Globus pallidus (tissue), 1 donor: ENCODE results near the gene HOXB9.
A peak's percentile ranks its signal among the peaks of the same experiment; 100 is the strongest.

Experiments used
- DNase-seq: peaks from one replicate; pipeline ENCODE4 v3.0.0-alpha.2; 2015; ENCODE audit warnings: low spot score

The HOXB9 gene

GRCh38 chr17:48583708-48584222 lies 42.4 kb downstream of the HOXB9 start:
- no peak for DNase-seq

- DNase-seq: no peak
Observed at GRCh38 chr17:48582750-48583069, 43.4 kb downstream of the HOXB9 start.

GRCh38 chr17:48579760-48580554 lies 46.2 kb downstream of the HOXB9 start:
- DNase-seq: no peak

GRCh38 chr17:48579471-48579759 lies 46.7 kb downstream of the HOXB9 start:
- DNase-seq: no peak

- DNase-seq: no peak
Observed at GRCh38 chr17:48578616-48579470, 47.3 kb downstream of the HOXB9 start.

- peak; percentile 22 for DNase-seq
Observed at GRCh38 chr17:48577946-48578615, 48.1 kb downstream of the HOXB9 start, which contains the start of gene HOXB4. TSS of gene HOXB4 (minus strand) at chr17:48578350. CDS start at chr17:48578319, 31 bp downstream.

GRCh38 chr17:48577330-48577945 lies 48.7 kb downstream of the HOXB9 start:
- no peak for DNase-seq

- no peak for DNase-seq
Observed at GRCh38 chr17:48576479-48577309, 49.5 kb downstream of the HOXB9 start.

GRCh38 chr17:48575673-48576478 lies 50.3 kb downstream of the HOXB9 start:
- DNase-seq: no peak

GRCh38 chr17:48575066-48575582 lies 51.0 kb downstream of the HOXB9 start:
- DNase-seq: no peak

- no peak for DNase-seq
Observed at GRCh38 chr17:48574505-48575065, 51.6 kb downstream of the HOXB9 start.

- no peak for DNase-seq
Observed at GRCh38 chr17:48571826-48572417, 54.2 kb downstream of the HOXB9 start.
